Activated CD8-positive, alpha-beta memory T cell treated with anti-CD3 and anti-CD28 coated beads, Interleukin-2, amount 10 ng/mL, durations not matched to agents 7 days and 5 days (primary cell): ENCODE measurements around the gene SMC1B. TPM values are rescaled to one million over a fixed set of nuclear protein-coding genes. Genes with fewer than 3 reads are reported as not detected.

Experiments used
- ATAC-seq: fragments of 150-1000 bp; cut with Tn5 transposase; one replicate; pipeline ENCODE4 v1.10.0; 2021; ENCODE audit warnings: moderate library complexity
- CTCF ChIA-PET: fragments of 350-600 bp; sonication (Branson Sonifier 250); formaldehyde crosslinking; loops from one replicate; lab custom pipeline; 2021; ENCODE audit warnings: antibody characterized with exemption; lab: Charles Lee
- DNase-seq: peaks from one replicate; pipeline ENCODE4 v3.0.0-alpha.2; 2020
- H3K27ac Mint-ChIP-seq: one replicate; pipeline ENCODE4 v1.8.0; 2021; ENCODE audit warnings: mild to moderate bottlenecking, mixed read lengths
- H3K27me3 Mint-ChIP-seq: one replicate; pipeline ENCODE4 v1.8.0; 2021; ENCODE audit warnings: mixed read lengths
- H3K36me3 Mint-ChIP-seq: one replicate; pipeline ENCODE4 v1.8.0; 2021; ENCODE audit warnings: mild to moderate bottlenecking, mixed read lengths
- H3K4me1 Mint-ChIP-seq: one replicate; pipeline ENCODE4 v1.8.0; 2021; ENCODE audit warnings: mixed read lengths
- H3K4me3 Mint-ChIP-seq: one replicate; pipeline ENCODE4 v1.8.0; 2021; ENCODE audit warnings: mild to moderate bottlenecking, moderate library complexity, mixed read lengths
- H3K9me3 Mint-ChIP-seq: one replicate; pipeline ENCODE4 v1.8.0; 2022; ENCODE audit warnings: low read depth, mixed read lengths
- total RNA-seq, 2 experiments: library from RNA; stranded (reverse); gene quantifications; one replicate each; pipeline ENCODE4 v1.2.3, GENCODE V29; 2021

Gene SMC1B
- 1 to 10 TPM in 1 of 2 experiments, under 1 TPM in 1; 0.68 to 2.4 TPM for total RNA-seq

GRCh38 chr22:45413368-45414211, at the start of gene SMC1B, which contains the start of gene RIBC2:
Gene SMC1B (minus strand): TSS chr22:45413599. CDS start chr22:45413567, 32 bp downstream.
Gene RIBC2 (plus strand): TSS chr22:45413693. CDS start chr22:45413887, 194 bp downstream.
- Mint-ChIP-seq H3K27ac (peak within 1 kb of the TSS; percentile 88), H3K36me3 (peaks cover 18% of the 10 kb centered on the region), H3K9me3 (no peaks in the 10 kb centered on the region), H3K4me3 (peak within 1 kb of the TSS; percentile 87), H3K27me3 (no peaks in the 10 kb centered on the region), H3K4me1 (peaks cover 24% of the 10 kb centered on the region)
- CTCF ChIA-PET = interaction anchor here (0.8 to 2.4 kb wide), 8 partner anchors 9 to 158 kb away, joined by 3 to 13 read pairs (median 4); no protein-coding TSS in a partner anchor
- ATAC-seq = peak; percentile 93
- DNase-seq = peak; percentile 96

- Mint-ChIP-seq H3K4me1 (no peaks in the 10 kb centered on the region), H3K27me3 (peaks cover 15% of the 10 kb centered on the region), H3K9me3 (no peaks in the 10 kb centered on the region), H3K36me3 (no peaks in the 10 kb centered on the region), H3K27ac (no peak overlapping the region), H3K4me3 (no peak overlapping the region)
- CTCF ChIA-PET = interaction anchor here (1.2 kb wide), 1 partner anchor 90 kb away, joined by 3 read pairs; no protein-coding TSS in a partner anchor
- DNase-seq = no peak
- ATAC-seq = peak; percentile 42
Measured at GRCh38 chr22:45462034-45462655, 48.7 kb upstream of the SMC1B start.

GRCh38 chr22:45460288-45461109, 47.1 kb upstream of the SMC1B start:
- CTCF ChIA-PET = interaction anchor here (0.7 kb wide), 1 partner anchor 403 kb away, joined by 3 read pairs; no protein-coding TSS in a partner anchor
- Mint-ChIP-seq H3K36me3 (no peaks in the 10 kb centered on the region), H3K4me1 (no peaks in the 10 kb centered on the region), H3K27ac (no peak overlapping the region), H3K9me3 (no peaks in the 10 kb centered on the region), H3K27me3 (peaks cover 9% of the 10 kb centered on the region), H3K4me3 (no peak overlapping the region)
- no peak for DNase-seq
- no peak for ATAC-seq

- H3K4me3 Mint-ChIP-seq = no peak overlapping the region
- no peaks in the 10 kb centered on the region for H3K36me3 Mint-ChIP-seq
- ATAC-seq = no peak
- no peak overlapping the region for H3K27ac Mint-ChIP-seq
- no peak for DNase-seq
- CTCF ChIA-PET = interaction anchor here (0.7 kb wide), 1 partner anchor 34 kb away, joined by 3 read pairs; no protein-coding TSS in a partner anchor
- peaks cover 3% of the 10 kb centered on the region for H3K27me3 Mint-ChIP-seq
- H3K9me3 Mint-ChIP-seq = no peaks in the 10 kb centered on the region
- H3K4me1 Mint-ChIP-seq = no peaks in the 10 kb centered on the region
Measured at GRCh38 chr22:45459235-45459634, 45.8 kb upstream of the SMC1B start.

- Mint-ChIP-seq H3K4me3 (no peak overlapping the region), H3K4me1 (no peaks in the 10 kb centered on the region)
Measured at GRCh38 chr22:45458532-45458931, 45.1 kb upstream of the SMC1B start.

GRCh38 chr22:45456811-45457210, 43.4 kb upstream of the SMC1B start:
- CTCF ChIA-PET = interaction anchor here (1.9 kb wide), 1 partner anchor 22 kb away, joined by 5 read pairs; no protein-coding TSS in a partner anchor
- DNase-seq (no peak), ATAC-seq (no peak)
- H3K4me1 Mint-ChIP-seq = no peaks in the 10 kb centered on the region
- peaks cover 5% of the 10 kb centered on the region for H3K27me3 Mint-ChIP-seq
- no peak overlapping the region for H3K4me3 Mint-ChIP-seq
- H3K27ac Mint-ChIP-seq = no peak overlapping the region
- H3K9me3 Mint-ChIP-seq = no peaks in the 10 kb centered on the region
- H3K36me3 Mint-ChIP-seq = no peaks in the 10 kb centered on the region

More at GRCh38 chr22:45458532-45458931, 45.1 kb upstream of the SMC1B start:
- ATAC-seq (no peak), DNase-seq (no peak)
- Mint-ChIP-seq H3K27ac (no peak overlapping the region), H3K27me3 (peaks cover 3% of the 10 kb centered on the region), H3K9me3 (no peaks in the 10 kb centered on the region), H3K36me3 (no peaks in the 10 kb centered on the region)
- CTCF ChIA-PET = interaction anchor here (0.7 kb wide), 1 partner anchor 35 kb away, joined by 3 read pairs; no protein-coding TSS in a partner anchor

- no peak for DNase-seq
- CTCF ChIA-PET = interaction anchor here (1.9 kb wide), 1 partner anchor 21 kb away, joined by 5 read pairs; no protein-coding TSS in a partner anchor
- Mint-ChIP-seq H3K27ac (no peak overlapping the region), H3K36me3 (no peaks in the 10 kb centered on the region), H3K4me1 (no peaks in the 10 kb centered on the region), H3K9me3 (no peaks in the 10 kb centered on the region), H3K27me3 (peaks cover 5% of the 10 kb centered on the region), H3K4me3 (no peak overlapping the region)
- no peak for ATAC-seq
Measured at GRCh38 chr22:45455621-45456020, 42.2 kb upstream of the SMC1B start.

- H3K27ac Mint-ChIP-seq = no peak overlapping the region
- H3K36me3 Mint-ChIP-seq = no peaks in the 10 kb centered on the region
- CTCF ChIA-PET = interaction anchor here (1.9 kb wide), 1 partner anchor 20 kb away, joined by 5 read pairs; no protein-coding TSS in a partner anchor
- no peak overlapping the region for H3K4me3 Mint-ChIP-seq
- DNase-seq = no peak
- ATAC-seq = no peak
- H3K9me3 Mint-ChIP-seq = no peaks in the 10 kb centered on the region
- H3K4me1 Mint-ChIP-seq = no peaks in the 10 kb centered on the region
- peaks cover 5% of the 10 kb centered on the region for H3K27me3 Mint-ChIP-seq
Measured at GRCh38 chr22:45455212-45455611, 41.8 kb upstream of the SMC1B start.

GRCh38 chr22:45454275-45454674, 40.9 kb upstream of the SMC1B start:
- H3K36me3 Mint-ChIP-seq = no peaks in the 10 kb centered on the region
- CTCF ChIA-PET = no interaction called here
- H3K27me3 Mint-ChIP-seq = peaks cover 5% of the 10 kb centered on the region
- H3K4me1 Mint-ChIP-seq = no peaks in the 10 kb centered on the region
- ATAC-seq (no peak), DNase-seq (no peak)
- no peak overlapping the region for H3K27ac Mint-ChIP-seq
- no peak overlapping the region for H3K4me3 Mint-ChIP-seq
- no peaks in the 10 kb centered on the region for H3K9me3 Mint-ChIP-seq

- Mint-ChIP-seq H3K9me3 (no peaks in the 10 kb centered on the region), H3K27ac (no peak overlapping the region), H3K36me3 (no peaks in the 10 kb centered on the region), H3K4me3 (no peak overlapping the region), H3K4me1 (no peaks in the 10 kb centered on the region), H3K27me3 (peaks cover 5% of the 10 kb centered on the region)
- no peak for DNase-seq
- CTCF ChIA-PET = interaction anchor here (0.5 kb wide), 1 partner anchor 480 kb away, joined by 3 read pairs; no protein-coding TSS in a partner anchor
- ATAC-seq = no peak
Measured at GRCh38 chr22:45453764-45454163, 40.4 kb upstream of the SMC1B start.

- peaks cover 5% of the 10 kb centered on the region for H3K27me3 Mint-ChIP-seq
- H3K27ac Mint-ChIP-seq = no peak overlapping the region
- DNase-seq = no peak
- no peaks in the 10 kb centered on the region for H3K4me1 Mint-ChIP-seq
- no peaks in the 10 kb centered on the region for H3K36me3 Mint-ChIP-seq
- CTCF ChIA-PET = interaction anchor here (0.5 to 1.0 kb wide), 2 partner anchors 16 to 479 kb away, joined by 3 read pairs; no protein-coding TSS in a partner anchor
- ATAC-seq = no peak
- H3K4me3 Mint-ChIP-seq = no peak overlapping the region
- no peaks in the 10 kb centered on the region for H3K9me3 Mint-ChIP-seq
Measured at GRCh38 chr22:45452565-45453379, 39.4 kb upstream of the SMC1B start.

- H3K27ac Mint-ChIP-seq = no peak overlapping the region
- peaks cover 4% of the 10 kb centered on the region for H3K27me3 Mint-ChIP-seq
- no peak overlapping the region for H3K4me3 Mint-ChIP-seq
- no peaks in the 10 kb centered on the region for H3K36me3 Mint-ChIP-seq
- H3K9me3 Mint-ChIP-seq = no peaks in the 10 kb centered on the region
- CTCF ChIA-PET = no interaction called here
- no peak for ATAC-seq
- DNase-seq = no peak
- H3K4me1 Mint-ChIP-seq = no peaks in the 10 kb centered on the region
Measured at GRCh38 chr22:45451972-45452371, 38.6 kb upstream of the SMC1B start.
